HL-60 (cell line): Measurements from ENCODE around the gene LSS.

Source experiments
- DNase-seq, 2 experiments: peaks; one replicate each; pipeline ENCODE4 v3.0.0-alpha.2; 2010 to 2020; ENCODE audit warnings: low read depth in 1 of 2, low spot score in 1 of 2
- H3K27ac ChIP-seq: fragments of 250-450 bp; sonication (Bioruptor Pico); replicated peaks from 2 replicates; pipeline ENCODE4 v1.5.1; 2020; ENCODE audit warnings: mild to moderate bottlenecking, moderate library complexity
- H3K27me3 ChIP-seq: fragments of 250-450 bp; sonication (Bioruptor Pico); 2 replicates; pipeline ENCODE4 v1.5.1; 2021; ENCODE audit warnings: mild to moderate bottlenecking, moderate library complexity; ENCODE audit not compliant: insufficient read depth, poor library complexity, severe bottlenecking
- H3K4me3 ChIP-seq: replicated peaks from 2 replicates; pipeline ENCODE4 v1.5.1; 2011; ENCODE audit warnings: mild to moderate bottlenecking, control low read depth, low read length; ENCODE audit not compliant: insufficient read depth
- CTCF ChIP-seq: IDR thresholded peaks from one replicate; pipeline ENCODE4 v1.5.1; 2011; ENCODE audit warnings: low read length, control low read depth, inconsistent platforms; ENCODE audit not compliant: insufficient read depth
- GABPA ChIP-seq: IDR thresholded peaks from 2 replicates; pipeline ENCODE4 v1.6.1; 2012; ENCODE audit warnings: low read depth
- POLR2AphosphoS5 ChIP-seq: IDR thresholded peaks from 2 replicates; pipeline ENCODE4 v1.6.1; 2012; ENCODE audit warnings: low read depth
- REST ChIP-seq: IDR thresholded peaks from 2 replicates; pipeline ENCODE4 v1.6.1; 2012; ENCODE audit warnings: low read depth; ENCODE audit not compliant: insufficient replicate concordance
- SPI1 ChIP-seq: IDR thresholded peaks from 2 replicates; pipeline ENCODE4 v1.6.1; 2012; ENCODE audit warnings: low read depth, mild to moderate bottlenecking, borderline replicate concordance

LSS gene

GRCh38 chr21:46189213-46189958, 39.2 kb downstream of the LSS start:
- Histone ChIP-seq H3K27me3 (no peaks in the 10 kb centered on the region), H3K27ac (no peak overlapping the region), H3K4me3 (no peak overlapping the region)
- no peak for DNase-seq
- no peak for TF ChIP-seq POLR2AphosphoS5
- TF ChIP-seq SPI1: no peak
- TF ChIP-seq GABPA: no peak
- TF ChIP-seq CTCF: no peak
- TF ChIP-seq REST: no peak

- DNase-seq: no peak
- Histone ChIP-seq H3K27me3 (peaks cover 3% of the 10 kb centered on the region), H3K4me3 (no peak overlapping the region), H3K27ac (no peak overlapping the region)
- TF ChIP-seq CTCF (no peak), GABPA (no peak), POLR2AphosphoS5 (no peak)
These were observed 40.1 kb downstream of the LSS start for GRCh38 chr21:46188226-46189212.

GRCh38 chr21:46187814-46188213, 40.8 kb downstream of the LSS start:
- Histone ChIP-seq H3K4me3 (no peak overlapping the region), H3K27me3 (peaks cover 3% of the 10 kb centered on the region), H3K27ac (no peak overlapping the region)
- no peak for TF ChIP-seq CTCF
- no peak for TF ChIP-seq GABPA
- TF ChIP-seq REST: no peak
- TF ChIP-seq SPI1: no peak
- TF ChIP-seq POLR2AphosphoS5: no peak
- no peak for DNase-seq
